GM21515 (cell line): ENCODE data around the gene PUS1.
"Not testable (repeated sequence)": the region's sequence is repeated elsewhere in the genome, so short reads cannot be mapped to it uniquely, and the experiment has no call there.

Experiments
- ATAC-seq: cut with Tn5 transposase; IDR thresholded peaks from one replicate; pipeline ENCODE4 v1.9.1; 2021; ENCODE audit not compliant: unreplicated experiment

The PUS1 gene

GRCh38 chr12:131928711-131929580 is at the start of gene PUS1:
Gene PUS1, plus strand, starts transcription at chr12:131929276. Its CDS starts 447 bp downstream, at chr12:131929723.
- peak; percentile 67 for ATAC-seq

- no peak for ATAC-seq
Measured at GRCh38 chr12:131882804-131883520, 46.1 kb upstream of the PUS1 start.

- ATAC-seq: no peak
Measured at GRCh38 chr12:131883521-131883900, 45.6 kb upstream of the PUS1 start.

GRCh38 chr12:131885076-131885475 is 44.0 kb upstream of the PUS1 start:
- ATAC-seq: not testable (repeated sequence)

- ATAC-seq: no peak
Measured at GRCh38 chr12:131885543-131886057, 43.5 kb upstream of the PUS1 start.

GRCh38 chr12:131891722-131892121 is 37.4 kb upstream of the PUS1 start:
- not testable (repeated sequence) for ATAC-seq

- ATAC-seq: no peak
Measured at GRCh38 chr12:131892711-131893604, 36.1 kb upstream of the PUS1 start.

GRCh38 chr12:131893605-131894312 is 35.3 kb upstream of the PUS1 start:
- no peak for ATAC-seq

GRCh38 chr12:131894313-131894860 is 34.7 kb upstream of the PUS1 start, which contains the start of gene ULK1:
Gene ULK1, plus strand, starts transcription at chr12:131894622. Its CDS starts 380 bp downstream, at chr12:131895002.
- peak; percentile 80 for ATAC-seq

GRCh38 chr12:131894981-131895639 is 34.0 kb upstream of the PUS1 start:
- no peak for ATAC-seq

- peak; percentile 25 for ATAC-seq
Measured at GRCh38 chr12:131895640-131896079, 33.4 kb upstream of the PUS1 start.

GRCh38 chr12:131896080-131896810 is 32.8 kb upstream of the PUS1 start:
- peak; percentile 53 for ATAC-seq

- ATAC-seq: no peak
Measured at GRCh38 chr12:131896811-131897270, 32.2 kb upstream of the PUS1 start.

- no peak for ATAC-seq
Measured at GRCh38 chr12:131897276-131897675, 31.8 kb upstream of the PUS1 start.

- ATAC-seq: no peak
Measured at GRCh38 chr12:131897875-131898274, 31.2 kb upstream of the PUS1 start.

- ATAC-seq: no peak
Measured at GRCh38 chr12:131900397-131900796, 28.7 kb upstream of the PUS1 start.

GRCh38 chr12:131901431-131902331 is 27.4 kb upstream of the PUS1 start:
- no peak for ATAC-seq
